CD4-positive, alpha-beta T cell treated with Interleukin-21 for 1 hour (primary cell): ENCODE results near the gene GLOD5.
"Not testable (repeated sequence)": the region's sequence is repeated elsewhere in the genome, so short reads cannot be mapped to it uniquely, and the experiment has no call there.

Source experiments
- DNase-seq: peaks from one replicate; pipeline ENCODE4 v3.0.0-alpha.2; 2020

Gene GLOD5

GRCh38 chrX:48794911-48795515 is 33.5 kb downstream of the GLOD5 start:
- DNase-seq, result no peak

GRCh38 chrX:48798318-48798717 is 36.8 kb downstream of the GLOD5 start:
- DNase-seq, result no peak

- no peak for DNase-seq
Measured at GRCh38 chrX:48800574-48801279, 39.2 kb downstream of the GLOD5 start.

- peak; percentile 98 for DNase-seq
Measured at GRCh38 chrX:48801280-48802088, 39.9 kb downstream of the GLOD5 start, which contains the start of gene HDAC6. HDAC6 (plus strand) TSS chrX:48802067; CDS start chrX:48802693, 626 bp downstream.

GRCh38 chrX:48802089-48802904 is 40.8 kb downstream of the GLOD5 start:
- peak; percentile 74 for DNase-seq

GRCh38 chrX:48802905-48803200 is 41.3 kb downstream of the GLOD5 start:
- no peak for DNase-seq

- no peak for DNase-seq
Measured at GRCh38 chrX:48806081-48806480, 44.5 kb downstream of the GLOD5 start.

GRCh38 chrX:48813644-48814043 is 52.1 kb downstream of the GLOD5 start:
- no peak for DNase-seq

- DNase-seq, result no peak
Measured at GRCh38 chrX:48814722-48815121, 53.2 kb downstream of the GLOD5 start.

GRCh38 chrX:48815266-48815665 is 53.7 kb downstream of the GLOD5 start:
- DNase-seq, result no peak

GRCh38 chrX:48816014-48816810 is 54.7 kb downstream of the GLOD5 start:
- DNase-seq, result no peak

GRCh38 chrX:48818098-48818497 is 56.6 kb downstream of the GLOD5 start:
- no peak for DNase-seq

- no peak for DNase-seq
Measured at GRCh38 chrX:48818866-48819265, 57.3 kb downstream of the GLOD5 start.

GRCh38 chrX:48819394-48819793 is 57.8 kb downstream of the GLOD5 start:
- DNase-seq, result not testable (repeated sequence)

- no peak for DNase-seq
Measured at GRCh38 chrX:48823053-48823452, 61.5 kb downstream of the GLOD5 start.
